MM.1S (cell line): Measurements from ENCODE around the gene TRPV2.

ENCODE experiments used
- EZH2 ChIP-seq: fragments of 300-600 bp; sonication (generic); optimal IDR thresholded peaks from 2 replicates; pipeline ENCODE3; 2017; ENCODE audit warnings: low read depth, mild to moderate bottlenecking, antibody characterized with exemption, low read length, mixed read lengths
- EZH2phosphoT487 ChIP-seq: fragments of 300-600 bp; sonication (generic); IDR thresholded peaks from 2 replicates; pipeline ENCODE4 v1.6.1; 2018; ENCODE audit warnings: antibody characterized with exemption, low read length
- TF ChIP-seq, protein P1 (sequence below): fragments of 300-600 bp; sonication (generic); IDR thresholded peaks from 2 replicates; pipeline ENCODE4 v1.5.1; 2016; ENCODE audit warnings: antibody characterized with exemption, low read length, mixed read lengths

DNA sequence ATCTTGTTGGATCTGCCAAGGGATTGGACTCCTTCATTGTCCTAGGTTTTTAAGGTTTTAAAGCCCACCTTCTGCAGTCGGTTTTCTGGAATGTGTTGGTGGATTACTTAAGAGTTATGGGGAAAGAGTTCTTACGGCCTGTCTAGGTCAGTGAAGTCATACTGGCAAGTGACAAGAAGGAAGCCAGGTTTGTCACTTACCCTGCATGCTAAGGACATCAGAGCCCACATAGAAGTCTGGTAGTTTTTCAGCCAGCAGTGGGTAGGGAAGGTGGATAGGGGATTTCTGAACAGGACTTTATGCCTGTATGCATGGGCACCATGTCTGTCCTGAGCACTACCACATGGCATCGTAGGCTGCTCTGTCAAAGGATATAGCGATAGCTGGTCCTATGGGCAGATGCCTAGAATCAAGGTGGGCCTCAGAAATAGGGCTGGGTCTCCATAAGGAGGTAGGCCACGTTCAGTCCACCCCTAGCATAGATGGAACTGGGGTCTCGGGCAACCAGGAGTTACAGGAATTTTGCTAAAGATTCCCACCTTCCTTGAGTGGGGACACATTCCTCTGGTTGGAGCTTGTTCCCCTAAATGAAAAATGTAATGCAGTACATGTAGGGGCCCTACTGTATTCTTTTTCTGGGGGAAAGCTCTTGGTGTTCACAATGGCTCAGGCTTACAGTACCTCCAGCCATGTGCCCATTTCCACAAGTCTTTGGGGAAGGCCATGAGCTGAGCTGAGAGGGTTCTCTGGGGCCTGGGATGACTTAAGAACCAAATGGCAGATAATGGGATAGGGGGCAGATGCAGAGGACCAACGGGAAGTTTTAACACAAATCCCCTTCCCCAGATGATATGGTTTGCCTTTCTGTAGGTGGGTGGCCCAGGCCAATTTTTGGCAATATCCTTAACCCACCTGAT is 27.5 kb downstream of the TRPV2 start:
- TF ChIP-seq, protein P1, sequence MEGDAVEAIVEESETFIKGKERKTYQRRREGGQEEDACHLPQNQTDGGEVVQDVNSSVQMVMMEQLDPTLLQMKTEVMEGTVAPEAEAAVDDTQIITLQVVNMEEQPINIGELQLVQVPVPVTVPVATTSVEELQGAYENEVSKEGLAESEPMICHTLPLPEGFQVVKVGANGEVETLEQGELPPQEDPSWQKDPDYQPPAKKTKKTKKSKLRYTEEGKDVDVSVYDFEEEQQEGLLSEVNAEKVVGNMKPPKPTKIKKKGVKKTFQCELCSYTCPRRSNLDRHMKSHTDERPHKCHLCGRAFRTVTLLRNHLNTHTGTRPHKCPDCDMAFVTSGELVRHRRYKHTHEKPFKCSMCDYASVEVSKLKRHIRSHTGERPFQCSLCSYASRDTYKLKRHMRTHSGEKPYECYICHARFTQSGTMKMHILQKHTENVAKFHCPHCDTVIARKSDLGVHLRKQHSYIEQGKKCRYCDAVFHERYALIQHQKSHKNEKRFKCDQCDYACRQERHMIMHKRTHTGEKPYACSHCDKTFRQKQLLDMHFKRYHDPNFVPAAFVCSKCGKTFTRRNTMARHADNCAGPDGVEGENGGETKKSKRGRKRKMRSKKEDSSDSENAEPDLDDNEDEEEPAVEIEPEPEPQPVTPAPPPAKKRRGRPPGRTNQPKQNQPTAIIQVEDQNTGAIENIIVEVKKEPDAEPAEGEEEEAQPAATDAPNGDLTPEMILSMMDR, result no peak
- TF ChIP-seq EZH2, result no peak
- no peak for TF ChIP-seq EZH2phosphoT487
